Prostate gland (tissue), 2 donors: Measurements from ENCODE around the gene GON4L. TPM values are rescaled to one million over a fixed set of nuclear protein-coding genes. Genes with fewer than 3 reads are reported as not detected.
"Not testable (repeated sequence)": the region's sequence is repeated elsewhere in the genome, so short reads cannot be mapped to it uniquely, and the experiment has no call there.

Experiments used
- DNase-seq: peaks from one replicate; pipeline ENCODE4 v3.0.0-alpha.2; 2019; ENCODE audit warnings: low spot score
- H3K27ac ChIP-seq, 2 donors: fragments of 200-600 bp; sonication (generic); 2 replicates each; pipeline ENCODE4 v1.5.1; 2017 to 2019
- H3K27me3 ChIP-seq: fragments of 200-600 bp; sonication (generic); replicated peaks from 2 replicates; pipeline ENCODE4 v1.5.1; 2019; ENCODE audit not compliant: insufficient read depth
- H3K36me3 ChIP-seq, 2 donors: fragments of 200-600 bp; sonication (generic); 1 replicate in 1 of 2; 2 replicates in 1 of 2; pipeline versions ENCODE4 v1.5.1 to v1.8.1; 2017 to 2019
- H3K4me1 ChIP-seq: fragments of 200-600 bp; sonication (generic); replicated peaks from 2 replicates; pipeline ENCODE4 v1.5.1; 2019
- H3K4me3 ChIP-seq, 2 donors: fragments of 200-600 bp; sonication (generic); 2 replicates each; pipeline ENCODE4 v1.5.1; 2017 to 2019
- H3K9me3 ChIP-seq: fragments of 200-600 bp; sonication (generic); 2 replicates; pipeline ENCODE4 v1.5.1; 2017
- POLR2A ChIP-seq: fragments of 450-650 bp; IDR thresholded peaks from one replicate; pipeline ENCODE4 v1.6.1; 2016; ENCODE audit warnings: antibody characterized with exemption, mild to moderate bottlenecking
- POLR2AphosphoS5 ChIP-seq: sonication (generic); formaldehyde crosslinking; IDR thresholded peaks from one replicate; pipeline ENCODE4 v1.6.1; 2017; ENCODE audit warnings: antibody characterized with exemption
- WGBS: methylation state at CpG from one replicate; pipeline ENCODE4 v1.1.5; 2018; 5-methylcytosine and 5-hydroxymethylcytosine counted together
- intact Hi-C: fragments of 100-400 bp; cut with DNase I; formaldehyde crosslinking; loops from one replicate; pipeline ENCODE4 v1.14.2; 2022
- total RNA-seq, 2 donors: library from RNA; depleted of rRNA; stranded (reverse); fragments of >200 nt; gene quantifications; one replicate each; pipeline ENCODE4 v1.1.0, GENCODE V29; 2016
- TF ChIP-seq, protein P1 (sequence below), 4 experiments: fragments of 200-600 bp in 2 of 4; fragments of 450-650 bp in 2 of 4; sonication (generic) in 2 of 4; IDR thresholded peaks; 1 replicate in 3 of 4; 2 replicates in 1 of 4; pipeline ENCODE4 v1.5.1; 2016 to 2019; ENCODE audit warnings: antibody characterized with exemption in 4 of 4, mild to moderate bottlenecking in 2 of 4, moderate library complexity in 2 of 4

Gene GON4L
- total RNA-seq, 2 donors from 2014 or later = 24.9 to 57.4 TPM

DNA sequence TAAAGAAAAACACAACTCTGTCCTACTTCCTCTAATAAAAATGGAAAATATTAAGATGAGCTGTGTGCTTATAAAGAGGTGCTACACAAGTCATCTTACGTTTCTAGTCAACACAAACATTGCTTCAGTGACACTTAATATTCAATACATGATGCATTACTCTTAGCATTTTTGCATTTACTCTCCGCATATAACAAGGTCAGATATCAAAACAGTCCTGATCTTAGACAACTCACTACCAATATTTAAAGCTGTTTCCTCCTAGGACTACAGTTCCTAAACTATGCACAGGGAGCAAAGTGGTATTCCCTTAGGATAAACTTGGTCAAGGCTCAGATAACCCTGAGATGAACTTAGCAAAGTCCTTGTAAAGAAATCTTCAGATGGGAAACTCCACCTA lies 41.9 kb upstream of the GON4L start:
- TF ChIP-seq, protein P1, sequence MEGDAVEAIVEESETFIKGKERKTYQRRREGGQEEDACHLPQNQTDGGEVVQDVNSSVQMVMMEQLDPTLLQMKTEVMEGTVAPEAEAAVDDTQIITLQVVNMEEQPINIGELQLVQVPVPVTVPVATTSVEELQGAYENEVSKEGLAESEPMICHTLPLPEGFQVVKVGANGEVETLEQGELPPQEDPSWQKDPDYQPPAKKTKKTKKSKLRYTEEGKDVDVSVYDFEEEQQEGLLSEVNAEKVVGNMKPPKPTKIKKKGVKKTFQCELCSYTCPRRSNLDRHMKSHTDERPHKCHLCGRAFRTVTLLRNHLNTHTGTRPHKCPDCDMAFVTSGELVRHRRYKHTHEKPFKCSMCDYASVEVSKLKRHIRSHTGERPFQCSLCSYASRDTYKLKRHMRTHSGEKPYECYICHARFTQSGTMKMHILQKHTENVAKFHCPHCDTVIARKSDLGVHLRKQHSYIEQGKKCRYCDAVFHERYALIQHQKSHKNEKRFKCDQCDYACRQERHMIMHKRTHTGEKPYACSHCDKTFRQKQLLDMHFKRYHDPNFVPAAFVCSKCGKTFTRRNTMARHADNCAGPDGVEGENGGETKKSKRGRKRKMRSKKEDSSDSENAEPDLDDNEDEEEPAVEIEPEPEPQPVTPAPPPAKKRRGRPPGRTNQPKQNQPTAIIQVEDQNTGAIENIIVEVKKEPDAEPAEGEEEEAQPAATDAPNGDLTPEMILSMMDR (IDR thresholded peaks at IDR 0.05) = no peak
- no peak for TF ChIP-seq POLR2A
- TF ChIP-seq POLR2AphosphoS5 = no peak
- no peak for DNase-seq
- peaks cover 3 to 18% of the 10 kb centered on the region in 2 donors for H3K36me3 ChIP-seq
- H3K27me3 ChIP-seq = no peaks in the 10 kb centered on the region
- H3K4me1 ChIP-seq = no peaks in the 10 kb centered on the region
- H3K9me3 ChIP-seq = no peaks in the 10 kb centered on the region
- WGBS = 50% methylated on average over 2 of the region's 2 CpGs
- intact Hi-C loops = no loop called here
- H3K27ac ChIP-seq = no peak overlapping the region
- no peak overlapping the region for H3K4me3 ChIP-seq

DNA sequence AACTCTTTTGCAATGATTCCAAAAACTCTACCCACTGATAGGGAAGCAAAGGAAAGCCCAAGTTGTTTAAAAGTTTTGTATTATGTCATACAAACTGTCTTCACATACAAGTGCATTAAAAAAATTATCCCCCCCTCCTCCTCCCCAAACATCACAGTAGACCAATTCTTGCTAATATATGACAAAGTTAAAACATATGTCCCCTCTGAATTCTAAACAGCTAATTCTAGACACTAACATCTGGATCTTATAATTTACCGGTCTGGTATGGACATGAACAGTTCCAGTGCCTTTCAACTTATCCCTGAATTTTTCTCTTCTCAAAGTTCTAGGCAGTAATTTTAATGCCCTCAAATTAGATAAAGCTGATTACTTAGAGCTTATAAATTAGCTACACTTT lies 40.7 kb upstream of the GON4L start:
- TF ChIP-seq POLR2AphosphoS5 (no peak), POLR2A (no peak)
- TF ChIP-seq, protein P1 (IDR thresholded peaks at IDR 0.05) = no peak
- H3K27ac ChIP-seq = no peak overlapping the region
- H3K9me3 ChIP-seq = no peaks in the 10 kb centered on the region
- no peaks in the 10 kb centered on the region for H3K27me3 ChIP-seq
- 92% methylated on average over 1 of the region's 1 CpG for WGBS
- intact Hi-C loops = no loop called here
- H3K4me1 ChIP-seq = no peaks in the 10 kb centered on the region
- no peak overlapping the region for H3K4me3 ChIP-seq
- DNase-seq = no peak
- H3K36me3 ChIP-seq = peaks cover 0 to 12% of the 10 kb centered on the region in 2 donors

- WGBS = 91% methylated on average over 8 of the region's 8 CpGs
- intact Hi-C loops, DNase-seq: not testable (repeated sequence)
Measured at GRCh38 chr1:155896476-155896875, 39.5 kb upstream of the GON4L start.

GRCh38 chr1:155895617-155896016 lies 38.6 kb upstream of the GON4L start:
- H3K4me3 ChIP-seq, H3K36me3 ChIP-seq, H3K27me3 ChIP-seq, DNase-seq, H3K4me1 ChIP-seq, H3K9me3 ChIP-seq, intact Hi-C loops, H3K27ac ChIP-seq: not testable (repeated sequence)
- 98% methylated on average over 6 of the region's 6 CpGs for WGBS

More at GRCh38 chr1:155896476-155896875, 39.5 kb upstream of the GON4L start:
- not testable (repeated sequence) for H3K4me3 ChIP-seq, H3K27me3 ChIP-seq, H3K9me3 ChIP-seq, H3K27ac ChIP-seq, H3K4me1 ChIP-seq, H3K36me3 ChIP-seq

DNA sequence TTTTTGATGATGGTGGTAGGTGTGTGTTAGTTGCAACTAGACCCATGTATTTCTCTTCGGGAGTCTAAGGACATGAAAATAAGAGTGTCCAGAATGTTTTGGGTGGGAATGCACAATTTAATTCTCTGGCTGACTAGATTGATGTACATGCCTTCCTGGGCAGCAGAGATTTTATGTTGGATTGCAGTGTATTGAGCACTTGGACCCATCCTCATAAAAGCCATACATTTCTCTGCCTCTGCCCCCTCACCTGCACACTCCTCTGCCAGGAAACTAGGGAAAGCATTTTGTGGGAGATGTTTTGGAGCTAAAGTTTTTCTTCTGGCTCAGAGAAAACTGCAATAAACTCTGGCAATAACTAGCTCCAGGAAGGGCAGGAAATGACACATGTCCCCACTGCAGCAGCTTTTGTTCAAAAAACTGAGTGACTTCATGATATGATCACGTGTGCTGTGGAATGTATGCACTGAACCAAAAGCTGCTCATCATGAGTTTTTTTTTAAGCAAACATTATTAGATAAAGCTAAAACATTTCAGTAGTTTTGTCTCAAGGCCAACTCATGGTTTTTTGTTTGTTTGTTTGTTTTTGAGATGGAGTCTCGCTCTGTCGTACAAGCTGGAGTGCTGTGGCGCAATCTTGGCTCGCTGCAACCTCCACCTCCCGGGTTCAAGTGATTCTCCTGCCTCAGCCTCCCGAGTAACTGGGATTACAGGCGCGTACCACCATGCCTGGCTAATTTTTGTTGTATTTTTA lies 36.6 kb upstream of the GON4L start:
- H3K36me3 ChIP-seq = no peaks in the 10 kb centered on the region
- no peak overlapping the region for H3K4me3 ChIP-seq
- TF ChIP-seq POLR2AphosphoS5 (peak; percentile 50), POLR2A (no peak)
- TF ChIP-seq, protein P1 (IDR thresholded peaks at IDR 0.05) = no peak
- no peak for DNase-seq
- no peaks in the 10 kb centered on the region for H3K9me3 ChIP-seq
- no peaks in the 10 kb centered on the region for H3K4me1 ChIP-seq
- WGBS = 56% methylated on average over 10 of the region's 10 CpGs
- intact Hi-C loops = no loop called here
- H3K27ac ChIP-seq = peak overlapping the region; percentile 35 to 48
- no peaks in the 10 kb centered on the region for H3K27me3 ChIP-seq

DNA sequence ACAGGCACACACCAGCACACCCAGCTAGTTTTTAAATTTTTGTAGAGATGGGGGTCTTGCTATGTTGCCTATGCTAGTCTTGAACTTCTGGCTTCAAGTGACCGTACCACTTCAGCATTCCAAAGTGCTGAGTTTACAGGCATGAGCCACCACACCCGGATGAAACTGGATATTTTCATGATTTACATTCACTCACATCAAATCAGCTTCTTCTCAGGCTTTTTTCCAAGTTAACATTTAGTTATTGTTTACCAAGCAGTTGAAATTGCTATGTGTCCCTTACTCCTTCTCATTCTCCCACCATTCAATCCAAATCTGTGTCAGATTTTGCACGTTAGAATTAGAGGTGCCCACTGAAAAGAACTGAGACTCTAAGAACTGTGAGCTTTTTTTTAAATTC lies 35.8 kb upstream of the GON4L start:
- Histone ChIP-seq H3K4me1 (no peaks in the 10 kb centered on the region), H3K9me3 (no peaks in the 10 kb centered on the region), H3K27me3 (no peaks in the 10 kb centered on the region), H3K36me3 (no peaks in the 10 kb centered on the region), H3K4me3 (no peak overlapping the region), H3K27ac (peak overlapping the region; percentile 35 to 48)
- intact Hi-C loops = no loop called here
- no peak for DNase-seq
- no peak for TF ChIP-seq POLR2AphosphoS5
- no peak for TF ChIP-seq POLR2A
- TF ChIP-seq, protein P1 (IDR thresholded peaks at IDR 0.05) = no peak
- WGBS = 14% methylated on average over 3 of the region's 3 CpGs
